Fibroblast of skin of left quadriceps (primary cell): ENCODE results near the gene CLIP1.
A peak's percentile ranks its signal among the peaks of the same experiment; 100 is the strongest.

Experiments used
- DNase-seq, 2 experiments: peaks; one replicate each; pipeline ENCODE4 v3.0.0-alpha.2; 2013; ENCODE audit warnings: low read depth in 2 of 2

CLIP1 gene

DNA sequence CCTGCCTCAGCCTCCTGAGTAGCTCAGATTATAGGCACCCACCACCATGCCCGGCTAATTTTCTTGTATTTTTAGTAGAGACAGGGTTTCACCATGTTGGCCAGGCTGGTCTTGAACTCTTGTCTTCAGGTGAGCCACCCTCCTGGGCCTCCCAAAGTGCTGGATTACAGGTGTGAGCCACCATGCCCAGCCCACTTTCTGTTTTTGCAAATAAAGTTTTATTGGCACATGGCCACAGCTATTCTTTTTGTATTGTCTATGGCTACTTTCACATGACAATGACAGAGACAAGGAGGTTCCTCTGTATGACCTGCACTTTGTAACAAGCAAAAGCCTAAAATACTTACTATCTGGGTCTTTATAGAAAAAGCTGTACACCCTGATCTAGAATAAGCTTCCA lies 176.9 kb downstream of the CLIP1 start:
- DNase-seq = no peak

DNA sequence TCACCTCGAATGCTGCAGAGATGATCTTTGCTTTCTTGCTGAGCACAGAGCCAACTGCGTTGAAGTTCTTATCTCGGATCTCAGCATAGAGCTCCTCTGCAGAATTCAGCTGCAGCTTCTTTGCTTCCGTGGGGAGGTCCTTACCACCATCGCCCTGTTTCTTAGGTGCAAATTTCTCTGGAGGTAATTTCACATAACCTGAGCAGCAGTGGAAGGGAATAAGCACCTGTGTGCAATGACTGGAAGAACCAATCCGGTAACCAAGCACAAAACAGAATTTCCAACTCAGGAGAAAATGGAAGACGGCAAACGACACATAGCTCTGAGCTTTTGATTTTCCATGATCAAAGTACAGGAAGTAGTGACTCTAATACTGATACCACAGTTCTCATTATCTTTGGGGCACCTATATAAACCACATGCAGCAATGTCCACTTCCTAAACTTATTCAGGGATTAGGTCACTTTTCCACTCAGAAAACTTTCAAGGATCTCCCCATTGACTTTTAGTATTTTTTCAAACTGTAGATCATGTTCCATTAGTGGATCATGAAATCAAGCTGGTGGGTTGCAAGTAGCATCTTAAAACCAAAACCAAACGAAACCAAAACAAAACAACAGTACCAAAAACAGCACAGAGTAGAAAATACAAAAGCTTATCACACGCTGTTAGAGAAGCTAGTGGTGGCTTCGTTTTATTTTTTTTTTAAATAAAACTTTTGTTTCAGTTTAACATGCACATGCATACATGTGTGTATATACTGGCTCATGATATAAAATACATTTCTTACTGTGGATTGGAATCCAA lies 177.7 kb downstream of the CLIP1 start:
- DNase-seq = no peak

DNA sequence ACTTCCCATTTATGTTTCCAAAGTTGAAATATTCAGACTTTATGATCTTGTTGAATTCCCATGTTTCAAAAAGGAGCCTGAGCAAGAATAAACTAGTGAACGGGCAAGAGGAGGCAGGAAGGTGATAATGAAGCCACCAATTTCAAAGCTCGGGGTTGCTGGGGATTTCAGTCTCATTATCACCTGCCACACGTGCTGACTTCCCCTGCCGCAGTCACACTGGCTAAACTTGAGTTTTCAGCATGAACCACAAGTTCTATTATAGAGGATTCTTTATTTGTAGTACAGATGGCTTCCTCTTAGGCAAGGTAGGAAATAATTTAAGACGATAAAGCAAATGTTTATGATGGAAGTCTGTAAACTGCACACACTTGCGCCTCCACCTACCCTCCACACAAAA lies 178.5 kb downstream of the CLIP1 start:
- DNase-seq = no peak

DNA sequence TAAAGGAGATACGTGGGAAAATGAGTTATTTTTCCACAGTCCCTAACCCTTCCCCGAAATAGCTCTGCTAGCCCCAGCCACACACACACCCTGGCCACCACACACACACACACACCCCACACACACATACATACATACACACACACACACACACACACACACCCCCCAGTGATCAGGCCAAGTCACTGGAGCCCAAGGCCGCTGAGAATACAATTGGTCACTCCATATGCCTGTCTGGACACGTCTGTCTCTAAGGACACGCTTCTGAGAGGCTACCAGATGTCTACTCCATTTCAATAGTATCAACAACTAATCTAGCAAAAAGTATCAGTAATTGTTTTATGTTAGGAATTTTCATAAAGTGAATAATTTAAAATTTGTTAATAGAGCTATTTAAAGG lies 183.6 kb downstream of the CLIP1 start:
- no peak for DNase-seq

DNA sequence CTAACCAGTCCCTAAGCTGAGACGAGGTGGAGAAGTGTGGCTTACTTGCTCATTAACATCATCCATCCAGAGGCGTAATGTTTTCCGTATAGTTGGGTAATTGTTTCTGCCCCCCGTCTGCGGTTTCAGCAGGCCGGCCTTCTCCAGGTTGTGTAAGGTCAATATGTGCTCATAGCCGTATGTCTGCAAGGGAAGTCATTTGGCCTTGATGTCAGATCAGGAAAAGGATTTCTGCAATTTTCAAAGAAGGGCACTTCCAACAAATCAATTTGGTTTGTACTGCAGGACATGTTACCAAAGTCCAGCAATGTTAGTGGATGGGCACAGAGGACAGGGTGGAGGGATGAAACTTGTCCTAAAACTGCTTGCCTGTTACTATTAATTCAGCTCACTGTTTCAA lies 186.7 kb downstream of the CLIP1 start:
- DNase-seq = no peak

DNA sequence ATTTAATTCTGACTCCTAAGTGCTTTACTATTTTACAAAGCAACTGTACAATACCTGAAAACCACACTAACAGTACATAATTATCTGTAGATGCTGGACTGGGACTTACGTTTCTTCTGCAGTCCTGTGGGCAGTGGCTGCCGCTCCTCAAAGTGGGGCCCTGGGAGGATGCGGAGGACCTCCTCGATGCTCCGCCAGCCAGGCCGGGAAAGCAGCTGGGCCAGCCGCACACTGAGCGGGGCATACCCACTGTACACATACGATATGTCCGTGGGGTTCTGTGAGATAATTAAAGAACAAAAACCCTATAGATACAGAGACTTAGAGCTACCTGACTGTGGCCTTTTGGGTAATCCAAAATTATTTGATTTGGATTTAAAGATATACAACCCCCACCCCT lies 189.8 kb downstream of the CLIP1 start:
- DNase-seq = no peak

DNA sequence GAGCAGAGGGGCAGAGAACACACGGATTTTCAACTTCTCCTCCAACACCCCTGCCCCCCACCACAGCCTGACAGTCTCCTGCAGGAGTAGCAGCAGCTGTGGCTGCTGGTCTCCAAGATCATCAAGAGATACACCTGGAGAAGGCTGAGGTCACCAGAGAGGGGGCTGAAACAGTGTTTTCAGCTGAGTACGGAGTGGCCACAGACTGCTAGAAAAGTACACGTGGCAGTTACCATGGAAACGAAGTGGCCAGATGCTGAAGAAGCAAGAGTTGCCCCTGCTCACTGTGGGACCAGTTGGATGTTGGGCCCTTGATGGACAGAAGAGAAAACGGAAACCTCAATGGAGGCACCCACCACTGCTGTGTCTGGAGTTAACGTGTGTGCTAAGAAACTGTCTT lies 191.7 kb downstream of the CLIP1 start:
- no peak for DNase-seq

DNA sequence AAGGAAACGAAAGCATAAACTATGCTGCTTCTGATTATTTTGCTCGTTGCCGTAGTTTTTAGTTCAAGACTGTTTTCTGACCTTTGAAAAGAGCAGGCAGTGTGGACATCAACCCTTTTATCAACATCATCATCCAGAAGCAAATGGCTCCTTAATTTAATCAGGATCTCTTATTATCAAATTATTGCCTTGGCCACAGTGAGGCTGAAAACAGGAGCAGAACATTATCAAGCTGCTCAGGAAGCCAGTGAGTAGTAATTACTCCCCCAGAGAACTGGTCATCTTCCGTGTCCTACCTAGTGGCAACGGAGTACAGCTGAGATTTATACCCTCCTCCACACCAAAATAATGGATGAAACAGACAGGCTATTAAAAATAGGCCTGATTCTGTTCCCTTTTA lies 194.4 kb downstream of the CLIP1 start:
- DNase-seq = no peak

DNA sequence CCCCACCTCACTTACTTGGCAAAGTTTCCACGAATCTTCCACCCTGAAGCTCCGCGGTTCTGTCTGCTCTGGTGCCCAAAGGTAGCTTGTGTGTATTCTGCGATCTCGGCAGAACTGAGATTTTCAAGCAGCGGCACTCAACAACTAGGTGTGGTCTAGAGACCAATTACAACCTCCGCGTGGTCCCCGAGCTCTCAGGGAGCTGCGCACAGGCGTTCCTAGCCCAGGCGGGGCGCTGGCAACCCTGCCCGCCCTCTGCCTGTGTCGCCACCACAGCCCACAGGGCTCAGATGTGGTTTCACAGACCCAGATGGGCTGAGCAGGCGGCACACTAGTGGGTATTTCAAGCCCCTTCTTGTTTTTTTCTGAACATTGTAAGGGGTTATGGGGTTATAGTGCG lies 195.1 kb downstream of the CLIP1 start:
- DNase-seq = no peak

DNA sequence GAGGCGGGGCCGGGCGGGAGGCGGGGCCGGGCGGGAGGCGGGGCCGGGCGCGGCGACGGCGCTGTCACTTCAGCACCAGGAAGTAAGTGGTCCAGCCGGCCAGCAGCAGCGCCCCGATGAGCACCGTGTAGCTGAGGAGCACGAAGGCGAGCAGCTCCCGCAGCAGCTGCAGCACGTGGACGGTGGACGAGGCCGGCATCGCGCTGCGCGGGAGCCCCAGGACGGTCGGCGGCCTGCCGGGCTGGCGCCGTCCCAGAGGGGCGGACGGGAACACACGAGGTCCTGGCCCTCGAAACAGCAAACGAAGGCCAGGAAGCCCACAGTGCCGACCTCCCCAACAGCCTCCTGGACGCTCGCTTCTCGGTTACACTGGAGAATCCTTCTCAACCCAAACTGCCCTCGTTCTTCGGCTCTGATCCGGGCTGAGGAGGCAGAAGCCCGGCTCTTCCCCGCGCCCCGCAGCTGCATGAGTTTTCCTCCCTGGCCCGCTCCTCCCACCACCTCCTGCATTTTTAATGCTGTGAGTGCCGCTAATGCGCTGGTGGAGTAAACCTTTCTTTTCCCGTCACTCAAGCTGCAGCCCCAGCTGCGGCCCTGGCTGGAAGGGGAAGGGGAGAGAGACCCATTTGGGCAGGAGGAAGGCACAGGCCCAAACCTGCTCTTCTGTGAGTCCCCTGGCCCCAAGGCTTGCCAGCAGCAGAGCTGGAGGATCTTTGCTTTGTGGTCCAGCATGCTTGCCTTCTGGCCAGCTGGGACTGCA lies 195.9 kb downstream of the CLIP1 start:
- DNase-seq = no peak

DNA sequence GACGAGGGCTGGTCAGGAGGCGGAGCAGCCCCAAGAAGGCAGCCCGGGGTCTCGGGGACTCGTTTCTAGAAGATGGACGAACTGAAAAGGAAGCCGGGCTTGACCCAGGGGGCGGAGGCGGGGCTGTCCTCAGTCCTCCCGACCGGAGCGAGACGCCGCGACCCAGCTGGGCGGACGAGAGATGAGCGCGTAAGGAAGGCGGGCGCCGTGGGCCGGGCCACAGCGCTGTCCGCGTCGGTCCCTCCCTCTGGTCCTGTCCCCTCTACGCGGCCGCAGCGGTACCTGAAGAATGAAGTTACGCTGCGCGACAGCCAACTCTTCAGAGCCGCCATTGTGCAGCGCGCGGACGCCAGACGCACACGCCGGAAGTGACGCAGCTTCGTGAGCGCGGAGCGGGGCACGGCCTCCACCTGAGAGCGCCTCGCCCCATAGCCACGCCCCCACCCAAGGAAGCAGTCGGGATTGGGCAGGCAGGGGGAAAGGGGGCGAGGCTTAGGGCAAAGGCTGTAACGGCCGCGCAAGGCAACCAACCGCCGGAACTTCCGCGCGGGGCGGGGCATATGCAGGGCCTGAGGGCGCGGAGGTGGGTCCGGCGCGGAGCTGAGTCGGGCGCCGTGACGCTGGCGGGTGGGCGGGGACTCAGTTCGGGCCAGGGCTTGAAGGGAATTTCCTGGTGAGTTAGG lies 196.6 kb downstream of the CLIP1 start, which contains the start of gene DIABLO:
Gene DIABLO (minus strand): TSS at position 370 of the 683 bp plus-strand sequence. CDS start 38 bp downstream, at position 332.
- peak; percentile 99 for DNase-seq
